Measurements from ENCODE around the gene CFAP119.

The CFAP119 gene

DNA sequence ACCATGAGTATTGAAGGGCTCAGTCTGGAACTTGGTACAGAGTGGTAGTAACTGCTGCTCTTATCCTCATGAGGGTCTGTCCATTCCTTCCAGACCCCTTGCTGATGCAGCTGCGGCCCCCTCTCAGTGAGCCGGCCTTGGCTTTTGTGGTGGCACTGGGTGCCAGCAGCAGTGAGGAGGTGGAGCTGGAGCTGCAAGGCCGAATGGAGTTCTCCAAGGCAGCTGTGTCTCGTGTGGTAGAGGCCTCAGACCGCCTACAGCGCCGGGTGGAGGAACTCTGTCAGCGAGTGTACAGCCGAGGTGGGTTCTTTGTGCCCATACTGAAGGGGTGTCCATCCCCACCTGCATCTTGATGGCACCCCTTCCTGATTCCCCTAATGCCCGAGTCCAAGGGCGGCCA lies 2.2 kb upstream of the CFAP119 start:
- H3K4me1 ChIP-seq: peaks cover 42% of the 10 kb centered on the region
- H3K4me3 ChIP-seq: no peak overlapping the region
- H3K27me3 ChIP-seq: no peaks in the 10 kb centered on the region
- peak overlapping the region; percentile 86; the same call in 1 of the 2 replicates for H3K9ac ChIP-seq
- peaks cover 68% of the 10 kb centered on the region for H3K36me3 ChIP-seq
- no peak overlapping the region for H3K27ac ChIP-seq
- H3K4me2 ChIP-seq: peak overlapping the region; percentile 94; the same call in 1 of the 2 replicates
- TF ChIP-seq Cebpa-rat (IDR thresholded peaks at IDR 0.05): no peak
- peaks cover 65% of the 10 kb centered on the region for H4K20me1 ChIP-seq
- no peaks in the 10 kb centered on the region for H3K9me3 ChIP-seq

GRCh38 chr16:30762991-30763725 lies 1.3 kb upstream of the CFAP119 start:
- H3K4me3 ChIP-seq: peak overlapping the region; percentile 88
- H3K27me3 ChIP-seq: no peaks in the 10 kb centered on the region
- peaks cover 57% of the 10 kb centered on the region for H4K20me1 ChIP-seq
- H3K9me3 ChIP-seq: no peaks in the 10 kb centered on the region
- no peak for TF ChIP-seq Cebpa-rat (IDR thresholded peaks at IDR 0.05)
- H3K4me2 ChIP-seq: peak overlapping the region; percentile 94
- peaks cover 66% of the 10 kb centered on the region for H3K36me3 ChIP-seq
- peak overlapping the region; percentile 84 for H3K27ac ChIP-seq
- H3K4me1 ChIP-seq: peaks cover 50% of the 10 kb centered on the region
- H3K9ac ChIP-seq: peak overlapping the region; percentile 86

DNA sequence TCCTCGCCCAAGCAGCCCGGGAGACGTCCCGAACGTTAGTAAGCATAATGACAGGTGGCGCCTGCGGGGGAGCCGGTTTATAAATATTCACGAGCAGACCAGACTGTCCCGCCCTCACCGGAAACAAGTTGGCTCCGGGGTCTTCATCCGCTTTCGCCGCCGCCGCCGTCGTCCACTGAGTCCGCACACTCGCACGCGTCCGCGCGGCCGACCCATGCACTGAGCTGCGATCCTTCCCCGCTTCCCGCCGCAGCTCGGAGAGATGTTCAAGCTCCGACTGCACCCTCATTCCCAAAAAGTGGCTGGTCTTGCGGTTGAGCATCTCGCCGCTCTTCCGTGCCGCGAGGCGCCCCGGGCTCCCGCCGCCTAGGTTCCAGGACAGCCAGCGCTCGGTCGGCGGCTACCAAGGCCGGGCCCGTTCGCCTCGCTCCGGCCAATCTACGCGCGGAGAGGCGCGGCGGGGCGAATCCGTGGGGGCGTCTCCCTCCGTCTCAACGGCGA lies 385 bp downstream of the CFAP119 start:
- no peaks in the 10 kb centered on the region for H3K27me3 ChIP-seq
- H3K9me3 ChIP-seq: no peaks in the 10 kb centered on the region
- peak overlapping the region; percentile 86 for H3K9ac ChIP-seq
- peak overlapping the region; percentile 94 for H3K4me2 ChIP-seq
- peak overlapping the region; percentile 46; the same call in 1 of the 2 replicates for H3K27ac ChIP-seq
- H3K4me3 ChIP-seq: peak overlapping the region; percentile 88
- H4K20me1 ChIP-seq: peaks cover 41% of the 10 kb centered on the region
- no peak for TF ChIP-seq Cebpa-rat (IDR thresholded peaks at IDR 0.05)
- H3K4me1 ChIP-seq: peaks cover 50% of the 10 kb centered on the region
- peaks cover 66% of the 10 kb centered on the region for H3K36me3 ChIP-seq

DNA sequence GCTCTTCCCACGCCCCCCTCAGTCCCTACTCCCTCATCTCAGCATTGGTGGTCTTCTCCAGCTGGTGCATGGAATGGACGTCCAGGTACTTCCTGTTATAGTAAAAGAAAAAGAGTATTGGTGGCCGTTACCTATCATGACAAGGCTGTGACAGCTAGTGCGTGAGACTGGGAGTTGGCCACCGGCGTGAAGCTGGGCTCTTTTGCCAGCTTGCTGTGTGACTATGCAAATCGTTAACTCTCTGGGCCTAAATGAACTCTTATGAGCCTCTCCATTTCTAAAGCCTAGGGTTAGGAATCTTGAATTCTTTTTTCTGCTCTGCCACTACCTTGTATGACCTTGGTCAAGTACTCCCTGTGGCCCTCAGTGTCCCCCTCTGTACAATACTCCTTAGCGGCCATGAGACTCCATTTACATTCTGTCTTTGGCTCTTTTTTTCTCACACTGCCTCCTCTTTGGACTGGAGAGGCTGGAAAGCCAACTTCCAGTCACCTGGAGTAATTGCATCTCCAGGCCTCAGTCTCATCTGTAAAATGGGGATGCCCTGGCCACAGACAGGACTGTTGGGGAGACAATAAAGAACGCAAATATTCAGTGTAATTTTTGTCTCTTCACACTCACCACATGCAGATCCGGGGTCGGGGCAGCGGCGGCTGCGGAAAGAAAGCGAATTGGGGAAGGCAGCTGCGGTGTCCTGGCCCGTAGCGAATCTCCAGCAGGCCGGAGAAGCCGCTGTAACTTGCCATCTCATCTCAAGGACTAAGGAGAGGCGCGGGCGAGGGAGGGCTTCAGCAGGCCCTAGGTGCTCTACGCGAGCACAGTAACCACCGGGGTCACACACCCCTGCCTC lies 1.1 kb downstream of the CFAP119 start:
- Histone ChIP-seq H3K4me2 (peak overlapping the region; percentile 94), H3K4me1 (peaks cover 50% of the 10 kb centered on the region), H4K20me1 (peaks cover 35% of the 10 kb centered on the region), H3K27me3 (no peaks in the 10 kb centered on the region), H3K36me3 (peaks cover 66% of the 10 kb centered on the region), H3K9me3 (no peaks in the 10 kb centered on the region), H3K4me3 (peak overlapping the region; percentile 88), H3K27ac (peak overlapping the region; percentile 46; the same call in 1 of the 2 replicates), H3K9ac (peak overlapping the region; percentile 86)
- TF ChIP-seq Cebpa-rat (IDR thresholded peaks at IDR 0.05): no peak

- H3K9me3 ChIP-seq: no peaks in the 10 kb centered on the region
- peaks cover 65% of the 10 kb centered on the region for H3K36me3 ChIP-seq
- TF ChIP-seq Cebpa-rat (IDR thresholded peaks at IDR 0.05): no peak
- no peak overlapping the region for H3K4me3 ChIP-seq
- H3K4me1 ChIP-seq: peaks cover 50% of the 10 kb centered on the region
- H3K27me3 ChIP-seq: no peaks in the 10 kb centered on the region
- H3K9ac ChIP-seq: no peak overlapping the region
- H4K20me1 ChIP-seq: peaks cover 27% of the 10 kb centered on the region
- peak overlapping the region; percentile 94; the same call in 1 of the 2 replicates for H3K4me2 ChIP-seq
- no peak overlapping the region for H3K27ac ChIP-seq
Observed at GRCh38 chr16:30760001-30760559, 1.8 kb downstream of the CFAP119 start.

- Histone ChIP-seq H3K27ac (peak overlapping the region; percentile 63), H3K9ac (peak overlapping the region; percentile 42), H3K4me3 (no peak overlapping the region), H3K36me3 (peaks cover 65% of the 10 kb centered on the region), H3K9me3 (no peaks in the 10 kb centered on the region), H3K27me3 (no peaks in the 10 kb centered on the region), H3K4me1 (peaks cover 46% of the 10 kb centered on the region), H4K20me1 (peaks cover 17% of the 10 kb centered on the region), H3K4me2 (peak overlapping the region; percentile 51)
- no peak for TF ChIP-seq Cebpa-rat (IDR thresholded peaks at IDR 0.05)
Observed at GRCh38 chr16:30758988-30759491, 2.8 kb downstream of the CFAP119 start.

DNA sequence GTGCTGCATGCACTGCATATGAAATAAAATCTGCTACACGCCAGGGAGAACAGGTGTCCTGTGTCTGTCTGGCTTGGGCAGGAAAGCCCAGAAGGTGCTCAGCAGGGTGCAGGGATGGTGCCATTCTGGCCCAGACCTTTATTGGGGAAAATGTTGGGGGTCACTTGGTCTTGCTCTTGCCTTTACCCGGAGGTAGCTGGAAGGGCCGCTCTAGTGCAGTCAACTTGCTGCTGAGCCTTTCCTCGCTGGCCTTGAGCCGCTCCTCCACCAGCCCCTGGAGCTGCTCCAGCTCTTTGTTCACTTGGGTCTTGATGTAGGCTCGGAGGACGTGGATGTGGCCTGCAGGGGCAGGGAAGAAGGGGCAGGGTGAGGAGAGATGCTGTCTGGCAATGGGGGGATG lies 4.5 kb downstream of the CFAP119 start:
- H3K27me3 ChIP-seq: no peaks in the 10 kb centered on the region
- H4K20me1 ChIP-seq: no peaks in the 10 kb centered on the region
- H3K4me1 ChIP-seq: peaks cover 31% of the 10 kb centered on the region
- H3K9me3 ChIP-seq: no peaks in the 10 kb centered on the region
- H3K9ac ChIP-seq: no peak overlapping the region
- TF ChIP-seq Cebpa-rat (IDR thresholded peaks at IDR 0.05): no peak
- no peak overlapping the region for H3K4me3 ChIP-seq
- H3K4me2 ChIP-seq: no peak overlapping the region
- no peak overlapping the region for H3K27ac ChIP-seq
- H3K36me3 ChIP-seq: peaks cover 70% of the 10 kb centered on the region

- Histone ChIP-seq H3K4me2 (no peak overlapping the region), H4K20me1 (no peaks in the 10 kb centered on the region), H3K4me3 (no peak overlapping the region), H3K9me3 (no peaks in the 10 kb centered on the region), H3K9ac (no peak overlapping the region), H3K27ac (no peak overlapping the region), H3K27me3 (no peaks in the 10 kb centered on the region), H3K36me3 (peaks cover 76% of the 10 kb centered on the region), H3K4me1 (peaks cover 31% of the 10 kb centered on the region)
- TF ChIP-seq Cebpa-rat (IDR thresholded peaks at IDR 0.05): no peak
Observed at GRCh38 chr16:30756781-30757100, 5.1 kb downstream of the CFAP119 start.

DNA sequence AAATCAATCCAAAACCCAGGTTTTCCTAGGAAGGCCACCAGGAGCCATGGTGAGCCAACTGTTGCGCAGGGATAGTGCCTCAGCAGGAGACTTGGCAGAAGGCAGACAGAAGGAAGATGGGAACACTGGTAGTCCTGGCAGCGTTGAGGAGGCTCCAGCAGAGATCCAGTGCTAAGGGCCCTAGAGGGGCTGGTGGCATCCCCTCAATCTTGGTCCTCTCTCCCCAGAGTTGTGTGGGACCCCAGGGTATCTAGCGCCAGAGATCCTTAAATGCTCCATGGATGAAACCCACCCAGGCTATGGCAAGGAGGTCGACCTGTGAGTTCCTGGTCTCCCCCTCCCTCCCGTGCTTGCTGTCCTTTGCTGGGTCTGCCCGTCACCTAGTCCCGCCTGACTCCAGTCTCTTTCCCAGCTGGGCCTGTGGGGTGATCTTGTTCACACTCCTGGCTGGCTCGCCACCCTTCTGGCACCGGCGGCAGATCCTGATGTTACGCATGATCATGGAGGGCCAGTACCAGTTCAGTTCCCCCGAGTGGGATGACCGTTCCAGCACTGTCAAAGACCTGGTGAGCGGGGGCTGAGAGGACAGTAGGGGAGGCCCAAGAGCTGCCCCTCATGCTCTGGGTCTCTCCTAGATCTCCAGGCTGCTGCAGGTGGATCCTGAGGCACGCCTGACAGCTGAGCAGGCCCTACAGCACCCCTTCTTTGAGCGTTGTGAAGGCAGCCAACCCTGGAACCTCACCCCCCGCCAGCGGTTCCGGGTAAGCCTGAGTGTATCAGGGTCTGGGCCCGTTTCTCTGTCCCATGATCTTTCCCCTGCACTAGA lies 5.7 kb downstream of the CFAP119 start:
- H3K4me2 ChIP-seq: no peak overlapping the region
- peaks cover 82% of the 10 kb centered on the region for H3K36me3 ChIP-seq
- H4K20me1 ChIP-seq: no peaks in the 10 kb centered on the region
- H3K9ac ChIP-seq: no peak overlapping the region
- H3K27me3 ChIP-seq: no peaks in the 10 kb centered on the region
- no peak for TF ChIP-seq Cebpa-rat (IDR thresholded peaks at IDR 0.05)
- H3K27ac ChIP-seq: no peak overlapping the region
- H3K4me3 ChIP-seq: no peak overlapping the region
- H3K9me3 ChIP-seq: no peaks in the 10 kb centered on the region
- peaks cover 29% of the 10 kb centered on the region for H3K4me1 ChIP-seq

Measured in BLaER1 (cell line).